Activated CD4-positive, alpha-beta T cell treated with anti-CD3 and anti-CD28 coated beads for 4 hours (primary cell): ENCODE data around the gene F2RL2.
"Not testable (repeated sequence)": the region's sequence is repeated elsewhere in the genome, so short reads cannot be mapped to it uniquely, and the experiment has no call there.

Experiments used
- DNase-seq, 2 donors: peaks; one replicate each; pipeline ENCODE4 v3.0.0-alpha.2; 2020

The F2RL2 gene

DNA sequence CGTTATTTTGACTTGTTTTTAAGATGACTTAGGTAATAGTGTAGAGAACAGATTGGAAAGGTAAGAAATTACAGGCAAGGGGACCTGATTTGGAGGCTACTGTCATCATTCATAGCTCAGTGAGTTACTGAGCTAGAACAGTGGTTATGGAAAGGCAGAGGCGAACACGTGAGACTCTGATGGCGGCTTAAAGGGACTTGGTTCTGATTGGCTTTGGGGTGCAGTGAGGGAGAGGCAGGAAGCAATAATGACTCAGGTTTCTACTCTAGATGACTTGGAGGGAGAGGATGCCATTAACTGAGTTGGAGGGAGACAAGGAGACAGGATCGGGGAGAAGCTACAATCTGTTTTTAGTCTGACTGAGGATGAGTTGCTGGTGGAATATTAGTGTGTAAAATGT, 3.0 kb downstream of the F2RL2 start:
- DNase-seq = no peak

DNA sequence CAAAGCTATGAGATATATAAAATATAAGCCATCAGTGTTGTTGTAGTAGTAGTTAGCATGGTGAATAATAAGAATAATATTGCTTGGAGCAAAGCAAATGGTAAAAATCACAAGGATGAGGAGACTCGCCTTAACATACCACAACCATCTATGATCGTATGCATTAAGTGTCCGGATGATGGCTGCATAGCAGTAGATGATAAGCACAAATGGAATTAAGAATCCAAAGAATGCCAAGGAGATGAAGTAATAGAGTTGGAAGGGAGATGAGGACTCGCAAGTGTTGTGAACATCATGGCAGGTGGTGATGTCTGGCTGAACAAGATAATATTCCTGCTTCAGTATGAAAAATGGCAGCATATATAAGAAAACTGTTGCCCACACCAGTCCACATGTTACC, 5.5 kb downstream of the F2RL2 start:
- no peak for DNase-seq

DNA sequence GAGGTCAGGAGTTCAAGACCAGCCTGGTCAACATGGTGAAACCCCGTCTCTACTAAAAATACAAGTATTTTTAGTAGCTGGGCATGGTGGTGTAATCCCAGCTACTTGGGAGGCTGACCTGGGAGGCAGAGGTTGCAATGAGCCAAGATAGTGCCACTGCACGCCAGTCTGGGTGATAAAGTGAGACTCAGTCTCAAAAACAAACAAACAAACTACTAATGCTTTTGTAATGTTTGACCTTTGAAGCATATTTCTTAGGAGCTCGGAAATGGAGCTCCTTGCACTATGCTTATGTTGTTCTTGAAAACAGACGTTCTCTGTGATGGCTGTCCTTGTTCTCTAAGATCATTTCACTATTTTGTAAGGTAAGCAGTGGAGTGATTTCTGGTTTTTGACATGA, 6.0 kb downstream of the F2RL2 start:
- DNase-seq = no peak

DNA sequence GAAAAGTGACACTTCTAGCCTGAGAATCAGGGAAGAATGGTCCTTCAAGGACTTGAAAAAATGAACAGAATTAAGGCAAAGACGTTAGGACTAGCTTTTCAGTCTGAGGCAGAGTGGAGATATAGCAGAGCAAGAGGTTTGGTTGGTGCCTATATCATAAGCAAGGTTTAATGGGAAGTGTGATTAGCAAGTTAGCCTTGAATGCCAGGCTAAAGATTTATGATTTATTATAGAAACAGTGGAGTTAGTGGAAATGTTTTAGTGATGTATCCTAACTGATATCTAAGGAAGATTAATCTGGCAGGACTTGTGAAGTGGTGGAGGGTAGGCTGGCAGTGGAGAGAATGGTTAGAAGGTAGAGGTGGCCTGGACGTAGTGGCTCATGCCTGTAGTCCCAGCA, 7.0 kb downstream of the F2RL2 start:
- DNase-seq = no peak

DNA sequence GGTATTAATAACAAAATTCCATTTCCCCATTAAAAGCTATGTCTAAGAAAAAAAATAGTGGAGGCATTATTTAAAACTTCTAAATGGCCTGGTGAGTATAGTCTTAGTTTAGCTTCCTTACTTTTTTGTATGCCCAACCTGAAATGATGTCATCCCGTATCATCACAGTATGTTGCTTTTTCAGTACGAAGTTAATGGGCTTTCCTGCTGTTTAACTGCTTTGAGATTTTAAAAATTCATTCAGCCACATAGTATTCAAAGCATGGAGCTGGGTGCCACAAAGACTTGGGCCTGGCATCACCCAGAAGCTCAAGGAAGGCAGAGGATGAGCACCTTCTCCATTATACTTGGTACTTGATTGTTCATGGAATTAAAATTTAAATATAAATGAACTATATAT, 7.4 kb downstream of the F2RL2 start:
- no peak for DNase-seq

DNA sequence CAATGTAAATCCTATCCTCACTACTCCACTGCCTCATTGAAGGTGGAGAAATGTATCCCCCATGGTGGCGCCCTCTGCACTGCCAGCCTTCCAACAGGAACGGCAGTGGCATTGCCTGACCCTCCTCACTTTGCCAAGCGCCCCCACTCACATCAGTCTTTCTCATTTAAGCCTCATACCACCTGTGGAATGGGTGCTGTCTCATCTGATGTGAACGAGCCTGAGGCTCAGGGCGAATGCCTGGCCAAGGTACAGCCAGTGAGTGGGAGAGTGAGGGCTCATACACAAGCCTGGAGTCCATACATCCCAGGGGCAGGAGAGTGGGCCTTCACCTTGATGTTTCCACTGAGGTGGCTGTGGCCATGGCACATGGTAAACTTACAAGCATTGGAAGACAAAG, 10.3 kb downstream of the F2RL2 start:
- DNase-seq = no peak

DNA sequence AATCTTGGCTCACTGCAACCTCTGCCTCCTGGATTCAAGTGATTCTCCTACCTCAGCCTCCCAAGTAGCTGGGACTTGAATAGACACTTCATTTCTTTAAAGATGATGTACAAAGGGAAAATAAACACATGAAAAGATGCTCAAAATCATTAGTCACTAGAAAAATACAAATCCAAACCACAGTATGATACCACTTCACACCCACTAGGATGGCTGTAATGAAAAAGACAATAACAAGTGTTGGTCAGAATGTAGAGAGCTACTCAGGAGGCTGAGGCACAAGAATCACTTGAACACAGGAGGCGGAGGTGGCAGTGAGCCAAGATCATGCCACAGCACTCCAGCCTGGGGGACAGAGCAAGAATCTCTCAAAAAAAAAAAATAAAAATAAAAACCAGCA, 13.0 kb downstream of the F2RL2 start:
- no peak for DNase-seq

DNA sequence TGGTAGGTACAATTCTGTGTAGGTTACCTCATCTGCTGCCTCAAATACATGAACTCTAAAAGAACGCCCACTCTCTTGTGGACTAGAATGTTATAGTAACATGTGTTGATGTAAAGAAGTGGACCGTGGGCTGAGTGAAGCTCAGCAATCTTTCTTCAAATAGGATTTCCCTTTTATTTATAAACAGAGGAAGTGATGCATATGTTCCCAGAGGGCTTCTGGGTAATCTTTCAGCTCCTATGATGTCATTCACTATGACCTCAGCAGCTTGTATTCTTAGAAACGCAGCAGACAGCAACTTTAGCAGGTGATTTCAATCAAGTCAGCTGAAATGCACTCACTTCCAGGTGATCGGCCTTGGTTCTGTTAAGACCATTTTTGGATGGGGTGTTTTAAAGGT, 14.4 kb downstream of the F2RL2 start:
- DNase-seq = peak in 1 of 2 donors; percentile 19

DNA sequence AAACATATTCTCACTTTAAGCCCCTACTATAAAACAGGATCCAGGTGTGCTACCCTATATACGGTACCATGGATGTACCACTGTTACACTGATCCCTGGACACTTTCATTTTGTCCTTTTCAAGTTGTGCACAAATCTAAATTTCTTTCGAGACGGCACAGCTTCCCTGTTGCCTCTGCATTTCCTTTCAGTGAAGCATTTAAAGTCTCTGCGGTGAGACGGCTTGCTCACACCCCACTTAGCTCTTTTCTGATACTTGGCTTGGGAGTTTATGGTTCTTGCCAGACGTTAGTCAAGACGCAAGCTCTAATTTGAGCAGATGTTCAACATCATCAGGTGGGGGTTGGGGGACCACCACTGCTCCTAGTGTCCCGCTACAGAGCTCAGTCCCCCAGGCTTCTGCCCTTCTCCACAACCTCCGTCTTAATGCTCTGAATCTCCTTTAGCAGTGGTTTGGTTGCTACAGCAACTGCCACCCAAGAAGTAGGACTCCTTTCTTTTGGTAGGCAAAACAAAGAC, 15.8 kb downstream of the F2RL2 start:
- no peak for DNase-seq

DNA sequence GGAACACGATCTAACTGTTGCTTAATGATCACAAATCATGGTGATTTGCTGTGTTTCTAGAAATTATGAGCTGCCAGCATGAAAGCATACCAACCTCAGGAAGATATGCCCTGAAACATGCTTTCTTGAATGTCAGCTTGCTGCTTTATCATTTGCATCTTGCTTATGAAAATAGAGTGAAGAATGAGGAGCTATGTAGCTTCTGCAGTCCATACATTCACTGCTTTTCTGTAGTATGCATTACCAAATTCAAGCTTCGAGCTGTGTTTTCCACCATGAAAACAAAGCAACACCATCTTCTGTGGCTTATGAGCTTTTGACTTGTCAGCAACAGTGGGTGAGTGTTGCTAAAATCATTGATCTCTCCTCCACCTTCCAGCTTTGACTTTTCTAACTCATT, 16.5 kb downstream of the F2RL2 start:
- no peak for DNase-seq

DNA sequence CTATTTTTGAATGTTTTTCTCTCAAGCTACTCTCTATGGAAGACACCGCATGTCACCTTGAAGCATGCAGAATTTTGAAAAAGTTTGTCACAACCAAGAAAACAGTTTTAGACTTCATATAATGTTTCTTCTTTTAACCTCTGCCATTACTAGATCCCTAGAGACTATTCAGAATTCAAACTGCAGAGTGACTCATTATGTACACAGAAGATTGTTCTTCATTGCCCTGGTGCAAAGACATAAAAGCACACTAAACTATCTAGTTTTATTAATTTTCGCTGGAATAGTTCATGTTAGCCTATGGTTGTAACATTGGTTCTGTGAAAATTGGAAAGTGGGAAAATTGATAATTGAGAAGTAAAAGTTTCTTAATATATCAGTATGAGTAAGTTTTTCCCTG, 18.4 kb downstream of the F2RL2 start:
- DNase-seq = no peak

DNA sequence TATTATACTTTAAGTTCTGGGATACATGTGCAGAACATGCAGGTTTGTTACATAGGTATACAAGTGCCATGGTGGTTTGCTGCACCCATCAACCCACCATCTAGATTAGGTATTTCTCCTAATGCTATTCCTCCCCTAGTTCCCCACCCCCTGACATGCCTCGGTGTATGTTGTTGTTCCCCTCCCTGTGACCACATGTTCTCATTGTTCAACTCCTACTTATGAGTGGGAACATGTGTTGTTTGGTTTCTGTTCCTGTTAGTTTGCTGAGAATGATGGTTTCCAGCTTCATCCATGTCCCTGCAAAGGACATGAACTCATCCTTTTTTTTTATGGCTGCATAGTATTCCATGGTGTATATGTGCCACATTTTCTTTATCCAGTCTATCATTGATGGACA, 19.2 kb downstream of the F2RL2 start:
- DNase-seq = not testable (repeated sequence)

DNA sequence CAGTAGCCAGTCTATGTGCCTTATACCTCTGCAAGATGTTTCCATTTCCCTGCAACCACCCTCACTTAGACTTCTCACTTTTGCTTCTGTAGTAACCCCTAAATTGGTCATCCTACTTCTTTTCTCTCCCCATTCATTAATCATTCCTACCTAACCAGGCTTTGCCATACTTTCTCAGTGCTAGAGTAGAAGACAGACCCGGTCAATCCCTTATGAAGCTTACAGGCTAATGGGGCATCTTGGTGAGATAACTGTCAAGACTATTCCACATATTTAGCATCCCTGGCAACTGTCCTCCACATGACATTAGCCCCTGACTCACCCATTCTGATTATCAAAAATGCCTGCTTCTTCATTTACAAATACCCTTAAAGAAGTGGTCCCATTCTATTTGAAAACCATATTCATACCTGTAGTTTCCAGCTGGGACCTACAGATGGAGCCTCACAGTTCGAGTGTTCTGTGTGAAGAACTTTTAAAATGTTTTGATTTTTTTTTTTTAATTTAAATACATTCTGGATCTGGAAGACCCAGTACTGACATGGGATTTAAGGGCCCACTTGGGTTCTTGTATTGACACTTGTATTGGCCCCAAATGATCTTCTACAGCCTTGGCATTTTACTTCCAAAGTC, 21.0 kb downstream of the F2RL2 start:
- DNase-seq = no peak

DNA sequence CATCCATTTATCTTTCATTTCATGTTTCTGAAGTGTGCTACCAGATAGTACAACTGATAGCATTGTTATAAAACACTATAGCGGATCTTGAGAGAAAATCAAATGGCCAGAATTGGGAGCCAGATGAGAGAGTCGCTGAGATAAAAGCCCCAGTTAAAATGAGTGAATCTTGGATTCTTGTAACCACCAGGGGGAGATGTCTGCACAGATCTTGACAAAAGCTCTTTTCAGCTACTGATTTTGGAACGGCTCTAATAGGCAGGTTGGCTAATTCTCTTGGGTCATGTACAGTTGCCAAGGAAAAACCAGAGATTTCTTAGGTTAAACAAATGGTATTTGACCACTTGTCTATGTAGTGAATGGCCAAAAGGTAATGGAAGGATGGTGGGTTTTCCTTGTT, 21.7 kb downstream of the F2RL2 start:
- DNase-seq = peak; percentile 12 to 29

DNA sequence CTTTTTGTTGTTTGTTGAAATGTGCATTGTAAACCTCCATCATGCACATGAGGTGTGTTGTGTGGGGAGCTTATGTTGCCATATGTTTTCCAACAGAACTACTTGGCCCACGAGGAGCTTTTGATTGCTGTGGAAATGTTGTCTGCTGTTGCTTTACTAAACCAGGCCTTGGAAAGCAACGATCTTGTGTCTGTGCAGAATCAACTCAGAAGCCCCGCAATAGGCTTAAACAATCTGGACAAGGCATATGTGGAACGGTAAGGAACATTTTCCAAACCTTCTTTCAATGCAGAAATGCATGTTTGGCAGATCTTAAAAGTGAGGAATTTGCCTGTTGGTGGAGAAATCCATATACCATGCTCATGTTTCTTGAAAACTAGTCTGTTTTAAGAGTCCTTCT, 22.5 kb downstream of the F2RL2 start:
- DNase-seq = no peak

DNA sequence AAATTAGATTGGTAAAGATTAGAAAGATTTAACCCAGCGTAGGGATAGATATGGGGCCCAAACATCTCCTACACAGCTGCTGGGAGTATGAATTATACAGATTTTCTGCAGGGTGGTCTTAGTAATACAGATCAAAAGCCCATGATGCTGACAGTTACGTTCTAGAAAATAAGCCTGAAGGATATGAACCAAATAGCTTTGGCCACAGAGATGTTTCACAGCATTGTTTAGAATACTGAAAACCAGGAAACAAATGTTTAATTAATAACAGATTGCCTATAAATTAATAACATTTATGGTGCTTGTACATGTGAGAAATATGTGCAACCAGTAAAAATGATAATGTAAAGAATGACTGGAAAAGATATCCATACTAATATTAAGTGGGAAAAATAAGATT, 24.7 kb downstream of the F2RL2 start:
- no peak for DNase-seq

DNA sequence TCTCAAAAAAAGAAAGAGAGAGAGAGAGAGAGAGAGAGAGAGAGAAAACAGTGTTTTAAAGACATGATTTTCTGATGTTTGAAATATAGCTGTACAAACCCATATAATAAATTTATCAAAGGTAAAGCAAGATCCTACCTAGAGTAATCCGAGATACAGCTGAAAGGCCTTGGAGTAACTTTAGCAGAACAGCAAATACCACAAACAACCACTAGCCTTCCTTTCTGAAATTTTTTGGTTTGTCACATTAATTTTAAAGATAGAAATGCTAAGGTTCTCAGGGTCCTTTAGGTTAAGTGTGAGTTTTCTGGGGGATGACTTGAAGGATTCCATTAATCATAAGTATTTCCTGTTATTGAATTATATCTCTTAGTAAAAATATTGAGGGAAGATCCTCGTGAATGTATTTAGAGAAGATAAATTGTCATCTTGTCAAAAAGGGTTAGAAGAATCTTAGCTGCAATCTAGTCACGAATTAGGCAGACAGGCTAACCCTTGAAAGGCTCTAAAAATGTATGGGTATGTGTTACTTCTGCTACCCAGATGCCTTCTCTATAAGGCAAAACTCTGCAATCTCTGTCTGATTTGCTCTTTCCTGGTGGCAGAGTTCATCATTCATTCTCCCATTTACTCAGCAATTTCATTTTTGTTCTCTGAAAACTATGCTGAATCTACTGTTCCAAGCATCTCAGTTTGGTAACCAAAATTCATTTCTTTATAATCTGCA, 27.3 kb downstream of the F2RL2 start:
- DNase-seq = no peak

DNA sequence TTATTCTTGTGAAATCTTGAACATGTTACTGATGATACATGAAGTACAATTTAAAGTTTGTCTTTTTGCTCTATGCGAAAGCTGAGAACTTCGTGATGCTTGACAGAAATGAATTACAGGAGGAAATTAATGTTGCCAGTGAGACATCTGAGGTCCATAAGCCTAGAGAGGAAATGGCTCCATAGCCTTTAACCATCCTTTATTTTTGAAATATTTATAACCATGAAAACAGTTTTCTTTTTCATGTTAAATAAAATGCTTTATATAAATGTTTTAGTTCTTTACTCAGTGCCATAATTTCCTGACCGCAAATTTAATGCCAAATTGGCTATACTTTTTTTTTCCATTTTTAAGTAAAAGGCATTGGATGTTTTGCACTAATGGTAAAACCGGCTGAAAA, 29.1 kb downstream of the F2RL2 start:
- no peak for DNase-seq

DNA sequence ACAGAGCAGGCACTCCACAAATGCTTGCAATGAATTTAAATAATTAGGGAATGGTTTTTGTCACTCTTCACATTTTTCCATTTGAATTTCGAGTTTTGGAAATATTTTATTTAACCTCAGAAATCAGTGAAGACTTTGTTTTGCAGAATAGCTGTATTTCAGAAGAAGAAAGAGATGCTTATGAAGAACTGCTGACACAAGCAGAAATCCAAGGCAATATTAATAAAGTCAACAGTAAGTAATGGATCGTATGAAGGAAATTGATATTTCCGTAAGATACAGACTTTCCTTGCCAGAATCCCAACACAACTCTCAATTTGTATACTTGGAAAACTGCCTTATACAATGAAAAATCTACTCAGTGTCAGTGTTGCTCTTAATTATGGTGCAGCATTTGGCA, 30.5 kb downstream of the F2RL2 start:
- no peak for DNase-seq

DNA sequence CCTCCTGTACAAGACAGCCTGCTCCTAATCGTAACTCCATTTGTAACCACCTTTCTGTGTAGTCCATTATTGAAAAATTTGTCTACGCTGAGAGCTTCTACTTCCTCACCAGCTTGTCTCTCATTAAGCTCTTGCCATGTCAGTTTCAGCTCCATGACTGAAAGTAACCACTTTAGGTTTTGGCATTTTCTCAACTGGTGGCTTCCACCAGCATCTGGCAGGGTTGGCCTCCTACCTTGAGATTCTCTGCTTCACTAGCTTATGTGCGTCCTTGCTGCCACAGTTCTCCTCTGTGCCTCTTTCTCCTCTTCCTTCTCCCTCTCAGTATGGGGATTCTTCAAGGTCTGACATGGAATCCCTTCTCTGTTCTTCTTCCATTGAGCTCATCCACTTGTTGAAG, 31.8 kb downstream of the F2RL2 start:
- no peak for DNase-seq

DNA sequence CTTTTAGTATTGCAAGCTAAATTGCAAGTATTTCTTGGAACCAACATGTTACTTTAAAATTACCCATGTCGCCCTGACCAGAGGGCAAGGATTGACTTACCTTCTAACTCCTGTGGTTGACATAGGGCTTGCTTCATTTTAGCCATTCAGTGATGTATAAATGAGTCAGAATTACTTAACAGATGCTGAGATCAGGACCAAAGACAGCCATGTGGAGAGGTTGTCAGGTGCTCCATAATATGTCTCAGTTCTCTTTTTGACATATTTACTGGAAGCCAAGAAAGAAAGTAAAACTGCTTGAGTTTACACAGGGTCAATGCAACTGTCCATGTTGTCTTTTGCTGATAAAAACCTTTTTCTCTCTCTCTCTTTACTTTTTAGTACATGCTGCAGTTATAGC, 33.2 kb downstream of the F2RL2 start:
- no peak for DNase-seq

DNA sequence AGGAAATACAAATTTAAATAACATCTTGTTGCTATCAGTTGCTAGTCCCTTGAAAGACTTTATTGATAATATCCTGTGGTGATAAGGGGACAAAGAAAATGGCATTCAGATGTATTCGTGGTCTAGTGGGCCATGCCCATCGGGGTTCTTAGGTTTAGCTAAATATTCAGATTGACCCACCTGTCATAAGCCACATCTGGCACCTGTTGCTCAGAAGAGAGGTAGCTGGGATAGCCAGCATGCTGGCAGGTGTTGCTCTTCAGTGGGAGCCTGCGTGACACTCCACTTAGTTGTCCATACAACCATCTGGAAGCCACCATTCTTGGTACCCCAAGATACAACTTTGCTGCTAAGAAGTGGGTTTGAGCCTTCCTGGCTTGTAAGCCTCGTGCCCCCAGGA, 36.7 kb downstream of the F2RL2 start:
- no peak for DNase-seq

DNA sequence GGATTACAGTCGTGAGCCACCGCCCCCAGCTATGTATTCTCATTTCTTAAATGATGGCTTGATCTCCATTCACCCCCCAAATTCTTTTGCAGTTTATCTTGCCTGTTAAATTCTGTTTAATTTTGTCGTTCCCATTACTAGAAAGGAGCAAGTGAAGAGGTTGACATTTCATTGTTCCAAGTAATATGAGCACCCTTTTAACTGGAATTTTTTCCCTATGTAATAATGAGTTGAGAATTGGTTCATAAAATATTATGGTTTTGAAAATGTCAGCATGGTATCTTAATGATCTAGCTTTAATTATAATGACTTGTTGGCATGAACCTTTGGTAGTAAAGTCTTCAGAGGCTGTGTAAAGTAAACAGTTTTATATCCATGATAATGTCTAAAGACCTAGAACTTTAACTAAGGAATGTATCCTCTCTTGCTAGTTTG, 37.4 kb downstream of the F2RL2 start:
- DNase-seq = no peak

DNA sequence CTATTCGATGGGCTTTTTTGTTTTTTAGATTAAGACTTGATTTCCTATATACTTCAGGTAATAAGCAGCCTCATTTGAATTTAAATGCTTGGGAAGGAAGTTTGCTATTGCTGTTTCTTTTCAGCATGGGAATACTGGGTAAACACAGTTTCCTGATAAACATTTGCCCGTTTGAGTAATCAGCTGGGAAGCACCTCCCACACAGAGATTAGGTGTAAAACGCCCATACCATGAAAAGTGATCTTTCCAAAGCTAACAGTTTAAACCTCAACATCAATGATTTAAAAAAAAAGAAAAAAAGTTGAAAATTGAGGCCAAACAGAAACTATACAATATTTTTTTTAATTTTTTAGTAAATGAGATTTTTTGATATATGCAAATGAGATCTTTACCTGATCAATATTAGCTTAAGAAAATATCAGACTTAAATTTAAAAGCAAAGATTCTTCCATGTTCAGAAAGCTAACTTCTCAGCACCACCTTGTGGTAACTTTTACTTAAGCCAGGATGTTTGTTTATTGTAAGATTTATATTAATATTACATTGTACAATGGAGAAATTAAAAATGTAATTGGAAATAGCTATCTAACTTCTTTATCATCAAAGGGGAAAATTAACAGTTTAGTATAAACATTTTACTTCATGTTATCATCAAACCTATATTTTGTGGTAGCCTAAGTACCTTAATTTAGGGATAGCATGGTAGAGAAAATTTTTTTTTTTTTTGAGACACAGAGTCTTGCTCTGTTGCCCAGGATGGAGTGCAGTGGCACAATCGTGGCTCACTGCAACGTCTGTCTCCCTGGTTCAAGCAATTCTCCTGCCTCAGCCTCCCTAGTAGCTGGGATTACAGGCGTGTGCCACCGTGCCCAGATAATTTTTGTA, 39.8 kb downstream of the F2RL2 start:
- no peak for DNase-seq
